CD4-positive, alpha-beta T cell treated with Interleukin-2 at 100 ng/mL for 4 hours (primary cell): ENCODE data around the gene LOC128125822.
"Not testable (repeated sequence)": the region's sequence is repeated elsewhere in the genome, so short reads cannot be mapped to it uniquely, and the experiment has no call there.

Source experiments
- DNase-seq: peaks from one replicate; pipeline ENCODE4 v3.0.0-alpha.2; 2020; ENCODE audit warnings: low spot score

The LOC128125822 gene

DNA sequence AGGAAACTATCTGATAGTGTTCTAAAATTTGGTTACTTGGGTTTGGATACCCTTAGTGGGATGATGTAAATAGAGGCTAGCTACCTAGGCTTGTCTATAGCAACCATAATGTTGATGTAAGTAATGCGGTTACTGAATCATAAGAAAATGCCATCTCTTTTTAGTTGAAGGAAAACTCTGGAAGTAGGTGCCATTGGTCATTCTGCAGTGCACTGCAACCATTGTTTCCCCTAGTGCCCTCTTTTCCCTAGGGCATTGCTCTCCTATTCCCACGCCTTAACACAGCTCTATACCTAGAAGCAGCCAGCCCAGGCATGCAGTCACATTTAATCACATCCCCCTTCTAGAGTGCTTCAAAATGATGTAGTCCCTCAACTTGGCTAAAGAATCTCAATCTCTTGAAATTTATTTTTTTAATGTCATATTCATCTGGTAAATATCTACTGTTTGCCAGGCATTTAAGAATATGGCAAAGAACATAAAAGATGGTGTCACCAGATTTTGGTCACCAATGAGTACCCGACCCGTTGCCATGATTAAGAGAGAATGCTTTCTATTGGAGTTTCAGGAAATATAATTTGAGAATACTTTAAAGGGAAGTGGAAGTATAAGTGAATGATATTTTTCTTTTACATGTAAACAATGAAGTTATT lies 10.4 kb downstream of the LOC128125822 start:
- DNase-seq = no peak

DNA sequence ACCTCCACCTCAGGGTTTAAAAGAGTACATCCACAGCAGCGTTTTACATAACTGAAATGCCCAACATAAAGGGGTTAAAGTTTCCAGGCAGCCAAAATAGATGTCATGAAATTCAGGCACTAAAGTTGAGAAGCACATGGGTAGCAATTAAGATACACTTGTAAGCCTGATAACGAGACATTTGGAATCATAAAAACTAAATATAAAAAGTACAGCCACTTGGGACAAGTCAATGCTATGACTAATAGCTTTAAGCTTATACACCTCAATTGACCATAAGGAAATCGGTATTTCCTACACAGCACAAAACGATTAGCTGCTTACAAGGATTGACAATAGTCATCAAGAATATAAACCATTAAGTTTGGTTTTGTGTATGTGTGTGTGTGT lies 11.8 kb downstream of the LOC128125822 start:
- DNase-seq = no peak

DNA sequence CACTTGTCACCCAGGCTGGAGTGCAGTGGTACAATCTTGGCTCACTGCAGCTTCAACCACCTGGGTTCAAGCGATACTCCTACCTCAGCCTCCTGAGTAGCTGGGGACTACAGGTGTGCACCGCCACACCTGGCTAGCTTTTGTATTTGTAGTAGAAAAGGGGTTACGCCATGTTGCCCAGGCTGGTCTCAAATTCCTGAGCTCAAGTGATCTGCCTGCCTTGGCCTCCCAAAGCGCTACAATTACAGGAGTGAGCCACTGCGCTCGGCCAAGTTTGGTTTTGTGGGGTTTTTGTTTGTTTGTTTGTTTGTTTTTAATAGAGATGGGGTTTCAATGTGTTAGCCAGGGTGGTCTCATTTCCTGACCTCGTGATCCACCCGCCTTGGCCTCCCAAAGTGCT lies 12.3 kb downstream of the LOC128125822 start:
- DNase-seq = no peak

DNA sequence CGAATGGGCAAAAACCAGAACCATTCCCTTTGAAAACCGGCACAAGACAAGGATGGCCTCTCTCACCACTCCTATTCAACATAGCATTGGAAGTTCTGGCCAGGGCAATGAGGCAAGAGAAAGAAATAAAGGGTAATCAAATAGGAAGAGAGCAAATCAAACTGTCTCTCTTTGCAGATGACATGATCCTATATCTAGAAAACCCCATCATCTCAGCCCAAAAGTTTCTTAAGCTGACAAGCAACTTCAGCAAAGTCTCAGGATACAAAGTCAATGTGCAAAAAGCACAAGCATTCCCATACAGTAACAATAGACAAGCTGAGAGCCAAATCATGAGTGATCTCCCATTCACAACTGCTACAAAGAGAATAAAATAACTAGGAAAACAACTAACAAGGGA lies 13.4 kb downstream of the LOC128125822 start:
- not testable (repeated sequence) for DNase-seq

DNA sequence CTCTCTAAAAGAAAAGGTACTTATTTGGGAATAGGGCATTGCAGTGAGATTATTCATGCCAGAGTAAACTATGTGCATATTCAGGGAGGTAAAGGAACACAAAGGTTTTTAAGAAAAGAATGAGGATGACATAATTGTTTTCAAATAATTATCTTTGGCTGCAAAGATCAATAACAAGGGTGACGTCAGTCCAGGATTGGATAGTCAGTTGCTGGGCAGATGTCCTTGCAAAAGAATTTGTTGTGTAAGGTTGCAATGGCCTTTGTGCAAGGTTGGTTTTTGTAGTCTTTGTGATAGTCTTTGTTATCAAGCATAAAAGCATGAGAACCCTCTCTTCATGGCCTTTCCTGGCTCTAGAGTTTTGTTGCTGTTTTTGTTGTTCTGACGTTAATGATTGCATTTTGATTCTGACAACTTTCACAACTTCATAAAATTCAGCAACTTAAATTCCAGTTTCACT lies 17.7 kb downstream of the LOC128125822 start:
- no peak for DNase-seq

DNA sequence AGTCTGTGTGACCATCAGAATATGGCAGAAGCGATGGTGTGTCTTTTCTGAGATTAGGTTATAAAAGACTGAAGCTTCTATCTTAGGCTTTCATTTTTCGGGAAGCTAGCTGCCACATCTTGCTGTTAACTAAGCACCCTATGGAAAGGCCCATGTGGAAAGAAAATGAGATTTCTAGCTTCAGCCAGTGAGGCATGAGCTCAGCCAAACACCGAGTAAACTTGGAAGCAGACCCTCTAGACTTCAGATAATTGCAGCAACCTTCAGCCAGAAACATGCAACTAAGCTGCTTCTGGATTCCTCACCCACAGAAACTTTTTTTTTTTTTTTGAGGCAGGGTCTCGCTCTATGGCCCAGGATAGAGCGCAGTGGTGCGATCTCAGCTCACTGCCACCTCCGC lies 20.6 kb downstream of the LOC128125822 start:
- no peak for DNase-seq

DNA sequence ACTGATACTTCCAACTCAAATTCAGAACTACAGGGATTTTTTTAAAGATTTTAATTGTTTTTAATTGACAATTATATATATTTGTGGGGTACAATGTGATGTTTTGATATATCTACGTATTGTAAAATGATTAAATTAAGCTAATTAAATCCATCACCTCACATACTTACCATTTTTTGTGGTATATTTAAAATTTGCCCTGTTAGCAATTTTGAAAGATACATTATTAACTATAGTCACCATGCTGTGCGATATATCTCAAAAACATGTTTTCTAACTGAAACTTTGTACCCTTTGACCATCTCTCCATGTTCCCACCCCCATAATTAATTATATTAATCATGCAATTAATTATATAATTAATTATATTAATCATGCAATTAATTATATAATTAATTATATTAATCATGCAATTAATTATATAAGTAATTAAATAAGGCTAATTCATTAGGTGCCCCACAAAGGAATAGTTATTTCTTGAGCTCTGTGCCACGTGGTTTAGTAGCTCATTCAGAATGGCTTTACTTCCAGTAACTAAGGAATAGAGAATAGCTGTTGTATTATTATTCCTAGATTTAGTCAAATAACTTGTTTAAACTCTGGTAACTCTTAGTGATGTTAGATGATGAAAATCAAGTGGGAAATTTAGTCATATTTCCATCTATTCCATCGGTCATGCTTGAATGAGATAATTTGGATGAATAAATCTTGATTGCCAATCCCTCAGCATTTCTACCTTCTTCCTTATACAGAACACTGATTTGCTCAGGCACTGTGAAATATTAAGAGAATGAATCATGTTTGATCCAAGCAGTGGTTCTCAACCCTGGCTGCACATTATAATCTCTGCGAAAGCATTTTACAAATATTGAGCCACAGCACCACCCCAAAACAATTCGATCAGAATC lies 25.1 kb downstream of the LOC128125822 start:
- no peak for DNase-seq

DNA sequence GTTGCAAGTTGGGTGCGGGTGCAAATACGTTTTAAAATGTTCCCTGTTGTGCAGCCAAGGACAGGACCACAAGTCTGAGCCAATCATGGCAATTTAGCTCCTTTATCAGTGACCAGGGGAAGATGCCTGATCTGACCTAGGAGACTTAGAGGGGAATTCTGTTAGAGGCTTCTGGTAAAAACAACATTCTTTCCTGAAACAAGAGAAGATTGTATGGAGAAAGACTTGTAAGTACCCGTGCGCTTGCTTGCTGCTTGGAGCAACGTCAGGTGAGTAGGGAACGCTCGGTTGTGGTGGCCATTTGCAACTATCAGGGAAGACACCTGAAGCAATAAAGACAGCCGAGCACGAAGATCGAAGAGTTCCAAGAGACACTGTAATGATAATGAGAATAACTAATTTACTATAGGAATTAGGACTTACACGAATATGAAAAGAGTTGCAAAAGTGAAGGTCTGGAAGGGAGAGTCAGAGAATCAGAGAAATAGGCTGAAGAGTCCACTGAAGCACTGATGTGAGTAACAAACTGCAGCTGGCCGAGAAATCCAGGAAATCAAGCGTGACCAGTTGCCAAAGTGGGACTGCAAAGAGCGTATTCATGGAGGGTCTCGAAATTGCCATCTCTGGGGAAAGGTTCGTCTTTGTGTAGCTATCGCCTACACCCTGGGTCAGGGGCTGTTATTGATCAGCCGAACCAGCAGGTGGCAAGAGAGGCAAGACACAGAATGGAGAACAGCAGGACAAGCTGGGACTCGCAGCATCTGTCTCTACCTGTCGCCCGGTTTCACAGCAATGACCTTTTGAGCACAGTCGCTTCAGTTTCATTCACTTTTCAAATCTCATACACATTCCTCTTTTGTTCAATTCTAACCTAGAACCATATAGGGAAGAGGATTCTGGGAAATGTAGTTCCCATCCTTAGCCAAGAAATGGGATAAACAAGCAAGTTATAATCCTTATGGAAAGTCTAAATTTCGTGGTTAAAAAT lies 26.1 kb downstream of the LOC128125822 start:
- DNase-seq = peak; percentile 84

DNA sequence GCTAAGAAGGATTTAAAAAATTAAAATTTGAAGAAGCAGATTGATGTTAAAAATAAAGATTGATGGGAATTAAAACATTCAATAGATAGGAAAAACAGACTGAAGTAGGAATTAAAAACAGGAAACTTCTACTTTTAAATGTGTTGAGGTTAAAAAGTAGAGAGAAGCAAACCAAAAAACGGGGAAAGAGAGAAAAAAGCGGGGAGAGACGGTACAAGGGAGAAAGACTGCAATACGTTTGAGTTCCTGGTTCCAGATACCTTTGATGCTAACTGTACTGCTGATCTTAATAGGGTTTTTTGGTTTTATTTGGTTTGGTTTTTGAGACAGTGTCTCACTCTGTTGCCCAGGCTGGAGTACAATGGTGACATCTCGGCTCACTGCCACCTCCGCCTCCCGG lies 27.0 kb downstream of the LOC128125822 start:
- DNase-seq = no peak

DNA sequence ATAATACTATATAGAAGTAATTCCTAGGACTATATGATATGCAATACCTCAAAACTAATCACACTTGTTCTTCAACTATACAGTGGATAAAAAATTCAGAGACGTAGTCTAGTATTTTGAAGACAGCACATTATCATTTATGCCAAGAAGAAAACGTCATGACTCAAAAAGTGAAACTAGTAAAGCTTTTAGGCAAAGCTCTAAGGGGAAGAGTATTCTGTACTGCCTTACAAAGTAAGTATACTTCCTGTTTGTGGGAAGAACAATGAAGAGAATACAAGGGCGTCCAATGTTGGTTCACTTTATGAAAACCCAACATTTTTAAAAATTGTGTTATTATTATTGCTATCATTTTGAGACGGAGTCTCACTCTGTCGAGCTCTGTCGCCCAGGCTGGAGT lies 27.9 kb downstream of the LOC128125822 start:
- DNase-seq = no peak

DNA sequence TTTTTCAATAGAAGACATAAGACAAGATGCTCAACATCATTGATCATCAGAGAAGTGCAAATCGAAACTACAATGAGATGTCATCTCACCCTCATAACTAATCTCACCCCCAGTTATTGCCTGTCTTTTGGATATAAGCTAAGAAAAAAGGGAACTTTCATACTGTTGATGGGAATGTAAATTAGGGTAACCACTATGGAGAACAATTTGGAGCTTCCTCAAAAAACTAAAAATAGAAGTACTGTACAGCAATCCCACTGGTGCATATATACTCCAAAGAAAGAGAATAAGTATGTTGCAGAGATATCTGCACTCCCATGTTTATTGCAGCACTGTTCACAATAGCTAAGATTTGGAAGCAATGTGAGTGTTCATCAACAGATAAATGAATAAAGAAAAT lies 37.0 kb downstream of the LOC128125822 start:
- DNase-seq = no peak

DNA sequence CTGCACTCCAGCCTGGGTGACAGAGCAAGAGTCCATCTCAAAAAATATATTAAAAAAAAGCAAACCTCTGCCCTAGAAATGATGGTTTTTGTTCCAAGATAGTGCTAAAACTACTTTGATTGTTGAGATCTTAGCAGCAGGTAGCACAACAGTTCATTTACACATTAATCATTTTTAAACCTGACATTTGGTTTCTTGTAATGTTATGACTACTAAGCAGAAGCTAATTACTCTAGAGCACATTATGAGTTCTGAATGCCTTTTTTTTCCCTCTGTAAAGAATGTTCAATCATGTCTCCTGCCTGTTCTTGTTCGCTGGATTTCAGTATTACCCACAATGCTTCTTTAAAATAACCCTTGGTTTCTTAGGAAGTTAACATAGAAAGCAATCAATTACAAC lies 38.7 kb downstream of the LOC128125822 start:
- no peak for DNase-seq

DNA sequence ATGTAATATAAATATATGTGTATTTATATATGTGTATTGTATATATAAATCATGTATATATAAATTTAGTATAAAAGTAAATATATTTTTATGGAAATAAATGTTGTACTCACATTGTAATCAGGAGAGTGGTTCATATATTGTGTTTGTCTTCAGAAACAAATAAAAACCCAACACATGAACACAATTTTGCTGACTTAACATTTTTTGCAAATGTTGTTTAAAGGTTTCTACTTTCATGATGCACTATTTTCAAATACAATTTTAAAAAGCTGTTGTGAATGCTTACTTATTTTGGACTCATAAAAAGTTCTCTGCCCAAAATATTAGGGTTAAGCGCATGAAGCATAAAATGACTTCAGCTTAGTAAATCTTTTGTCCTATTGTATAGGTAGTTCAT lies 39.3 kb downstream of the LOC128125822 start:
- no peak for DNase-seq

DNA sequence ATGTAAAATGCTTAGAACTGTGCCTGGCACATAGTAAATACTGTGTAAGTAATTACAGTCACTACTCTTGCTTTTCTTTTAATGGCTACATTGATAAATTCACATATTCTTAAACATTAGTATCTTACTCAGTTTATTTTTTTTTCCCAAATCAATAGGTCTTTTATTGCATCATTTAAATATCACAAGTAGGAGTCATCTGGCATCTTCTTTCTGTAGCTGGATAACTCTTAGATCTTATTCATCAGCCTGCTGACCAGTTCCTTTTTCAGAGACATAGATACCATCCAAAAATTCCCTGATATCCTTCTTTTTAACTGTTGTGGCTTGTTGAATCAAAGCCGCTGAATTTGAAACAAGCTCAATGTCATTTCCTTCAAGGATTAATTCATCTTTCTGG lies 43.3 kb downstream of the LOC128125822 start:
- DNase-seq = no peak
